GM18499 (cell line): Measurements from ENCODE around the gene NRSN2.
"Not testable (repeated sequence)": the region's sequence is repeated elsewhere in the genome, so short reads cannot be mapped to it uniquely, and the experiment has no call there.

ENCODE experiments used
- ATAC-seq: cut with Tn5 transposase; IDR thresholded peaks from one replicate; pipeline ENCODE4 v1.9.1; 2021; ENCODE audit warnings: moderate number of reproducible peaks; ENCODE audit not compliant: insufficient read depth, unreplicated experiment

Gene NRSN2

GRCh38 chr20:324177-325044 is 22.5 kb upstream of the NRSN2 start:
- no peak for ATAC-seq

GRCh38 chr20:325045-325888 is 21.6 kb upstream of the NRSN2 start, which contains the start of gene SOX12:
SOX12 (plus strand) TSS chr20:325552; CDS start chr20:325925, 373 bp downstream.
- ATAC-seq, result peak; percentile 49

GRCh38 chr20:325889-326644 is 20.8 kb upstream of the NRSN2 start:
- no peak for ATAC-seq

- no peak for ATAC-seq
These were observed 20.2 kb upstream of the NRSN2 start for GRCh38 chr20:326645-327185.

GRCh38 chr20:327186-328026 is 19.5 kb upstream of the NRSN2 start:
- no peak for ATAC-seq

GRCh38 chr20:328027-328974 is 18.6 kb upstream of the NRSN2 start:
- ATAC-seq, result no peak

GRCh38 chr20:328975-329695 is 17.8 kb upstream of the NRSN2 start:
- ATAC-seq, result no peak

- no peak for ATAC-seq
These were observed 17.1 kb upstream of the NRSN2 start for GRCh38 chr20:329851-330232.

- ATAC-seq, result peak; percentile 40
These were observed 16.4 kb upstream of the NRSN2 start for GRCh38 chr20:330233-331149.

- no peak for ATAC-seq
These were observed 12.3 kb upstream of the NRSN2 start for GRCh38 chr20:334578-334977.

- ATAC-seq, result not testable (repeated sequence)
These were observed 10.9 kb upstream of the NRSN2 start for GRCh38 chr20:336040-336439.

- ATAC-seq, result no peak
These were observed 5.2 kb upstream of the NRSN2 start for GRCh38 chr20:341682-342081.

GRCh38 chr20:343107-343506 is 3.8 kb upstream of the NRSN2 start:
- no peak for ATAC-seq

GRCh38 chr20:346033-346639 is 775 bp upstream of the NRSN2 start:
- no peak for ATAC-seq

- no peak for ATAC-seq
These were observed 367 bp downstream of the NRSN2 start for GRCh38 chr20:347317-347639.
